ENCODE results near the gene RAMACL. TPM values are rescaled to one million over a fixed set of nuclear protein-coding genes. Genes with fewer than 3 reads are reported as not detected.

RAMACL gene
- total and polyA plus RNA-seq, 2 donors (not counting 1 experiment from before 2014, with no cell fraction given), result 0.22 to 5.0 TPM

DNA sequence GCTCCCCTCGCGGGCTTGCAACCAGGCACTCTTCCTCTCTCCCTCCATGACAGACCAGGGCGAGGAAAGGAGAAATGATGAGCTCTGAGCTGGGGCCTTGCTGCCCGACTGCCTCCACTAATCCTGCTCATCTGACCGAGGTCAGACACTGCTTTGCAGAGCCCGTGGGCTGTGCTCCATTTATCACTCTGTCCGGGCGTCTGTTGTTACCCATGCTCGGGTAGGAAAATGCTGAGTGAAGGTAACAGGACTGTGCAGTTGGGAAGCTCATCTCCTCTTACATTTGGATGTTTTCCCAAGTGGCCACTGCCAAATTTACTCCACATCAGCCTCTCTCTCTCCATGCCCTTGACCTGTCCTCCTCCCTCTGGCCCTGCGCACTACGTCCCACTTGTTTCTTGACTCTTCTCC lies 26.0 kb upstream of the RAMACL start:
- no peak for DNase-seq (ENCODE audit: low read depth in 2 of 2)

DNA sequence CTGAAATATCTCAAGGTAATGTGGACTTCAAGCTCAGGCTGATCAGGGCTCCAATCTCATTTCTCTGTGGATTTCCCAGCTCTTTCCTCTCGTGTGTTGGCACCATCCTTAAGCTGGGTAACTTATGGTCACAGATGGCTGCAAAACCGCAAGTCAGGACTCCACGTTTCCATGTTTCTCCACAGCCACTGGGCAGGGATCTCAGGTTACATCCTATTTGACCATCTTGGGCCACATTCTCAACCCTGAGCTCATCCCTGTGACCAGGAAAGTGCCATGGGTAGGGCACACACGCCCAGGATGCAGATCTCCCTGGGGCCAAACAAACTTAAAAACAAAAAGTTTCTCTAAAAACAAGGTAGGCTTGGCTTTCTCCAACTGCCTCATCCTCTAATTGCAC lies 25.2 kb upstream of the RAMACL start:
- no peaks in the 10 kb centered on the region for H3K9me3 ChIP-seq (ENCODE audit: control insufficient read depth, insufficient read depth, low read depth, low read length)
- no peak for DNase-seq (ENCODE audit: low read depth in 2 of 2)
- no peak overlapping the region for H3K4me3 ChIP-seq (replicated peaks in 1 of 4; ENCODE audit: control extremely low read depth in 1 of 4, insufficient read depth in 1 of 4, low read depth in 3 of 4, low read length in 4 of 4)
- no peaks in the 10 kb centered on the region for H4K20me1 ChIP-seq (ENCODE audit: control insufficient read depth, extremely low read depth, insufficient read depth, low read length)
- no peak overlapping the region for H3K27ac ChIP-seq (ENCODE audit: insufficient read depth, low read length)
- TF ChIP-seq, protein P1, sequence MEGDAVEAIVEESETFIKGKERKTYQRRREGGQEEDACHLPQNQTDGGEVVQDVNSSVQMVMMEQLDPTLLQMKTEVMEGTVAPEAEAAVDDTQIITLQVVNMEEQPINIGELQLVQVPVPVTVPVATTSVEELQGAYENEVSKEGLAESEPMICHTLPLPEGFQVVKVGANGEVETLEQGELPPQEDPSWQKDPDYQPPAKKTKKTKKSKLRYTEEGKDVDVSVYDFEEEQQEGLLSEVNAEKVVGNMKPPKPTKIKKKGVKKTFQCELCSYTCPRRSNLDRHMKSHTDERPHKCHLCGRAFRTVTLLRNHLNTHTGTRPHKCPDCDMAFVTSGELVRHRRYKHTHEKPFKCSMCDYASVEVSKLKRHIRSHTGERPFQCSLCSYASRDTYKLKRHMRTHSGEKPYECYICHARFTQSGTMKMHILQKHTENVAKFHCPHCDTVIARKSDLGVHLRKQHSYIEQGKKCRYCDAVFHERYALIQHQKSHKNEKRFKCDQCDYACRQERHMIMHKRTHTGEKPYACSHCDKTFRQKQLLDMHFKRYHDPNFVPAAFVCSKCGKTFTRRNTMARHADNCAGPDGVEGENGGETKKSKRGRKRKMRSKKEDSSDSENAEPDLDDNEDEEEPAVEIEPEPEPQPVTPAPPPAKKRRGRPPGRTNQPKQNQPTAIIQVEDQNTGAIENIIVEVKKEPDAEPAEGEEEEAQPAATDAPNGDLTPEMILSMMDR (conservative IDR thresholded peaks at IDR 0.05 in 1 of 2, IDR thresholded peaks at IDR 0.05 in 1 of 2; ENCODE audit: low read depth in 1 of 2, low read length in 2 of 2), result no peak
- TF ChIP-seq EZH2 (IDR thresholded peaks at IDR 0.05; ENCODE audit: low read length, missing control alignments), result no peak
- no peak overlapping the region for H3K4me2 ChIP-seq (ENCODE audit: extremely low read depth, insufficient read depth, low read length)
- peaks cover 44% of the 10 kb centered on the region for H3K79me2 ChIP-seq (ENCODE audit: control insufficient read depth, insufficient read depth, low read length)
- H2AFZ ChIP-seq (ENCODE audit: low read length), result no peak overlapping the region
- no peaks in the 10 kb centered on the region for H3K36me3 ChIP-seq (ENCODE audit: control insufficient read depth, insufficient read depth, low read length)
- peaks cover 29% of the 10 kb centered on the region for H3K4me1 ChIP-seq (ENCODE audit: control insufficient read depth, extremely low read depth, insufficient read depth, low read length)
- no peak overlapping the region for H3K9ac ChIP-seq (ENCODE audit: insufficient read depth, low read length)
- no peaks in the 10 kb centered on the region for H3K27me3 ChIP-seq (ENCODE audit: control insufficient read depth, insufficient read depth, low read length)

More for the DNA sequence above, 26.0 kb upstream of the RAMACL start:
- no peak overlapping the region for H3K4me3 ChIP-seq (replicated peaks in 1 of 4; ENCODE audit: control extremely low read depth in 1 of 4, insufficient read depth in 1 of 4, low read depth in 3 of 4, low read length in 4 of 4)
- no peaks in the 10 kb centered on the region for H4K20me1 ChIP-seq (ENCODE audit: control insufficient read depth, extremely low read depth, insufficient read depth, low read length)
- peaks cover 29% of the 10 kb centered on the region for H3K4me1 ChIP-seq (ENCODE audit: control insufficient read depth, extremely low read depth, insufficient read depth, low read length)
- no peaks in the 10 kb centered on the region for H3K9me3 ChIP-seq (ENCODE audit: control insufficient read depth, insufficient read depth, low read depth, low read length)
- H3K36me3 ChIP-seq (ENCODE audit: control insufficient read depth, insufficient read depth, low read length), result no peaks in the 10 kb centered on the region
- no peak overlapping the region for H3K4me2 ChIP-seq (ENCODE audit: extremely low read depth, insufficient read depth, low read length)
- TF ChIP-seq EZH2 (IDR thresholded peaks at IDR 0.05; ENCODE audit: low read length, missing control alignments), result no peak
- no peaks in the 10 kb centered on the region for H3K27me3 ChIP-seq (ENCODE audit: control insufficient read depth, insufficient read depth, low read length)
- peaks cover 47% of the 10 kb centered on the region for H3K79me2 ChIP-seq (ENCODE audit: control insufficient read depth, insufficient read depth, low read length)
- H3K9ac ChIP-seq (ENCODE audit: insufficient read depth, low read length), result no peak overlapping the region
- H3K27ac ChIP-seq (ENCODE audit: insufficient read depth, low read length), result no peak overlapping the region
- H2AFZ ChIP-seq (ENCODE audit: low read length), result no peak overlapping the region

DNA sequence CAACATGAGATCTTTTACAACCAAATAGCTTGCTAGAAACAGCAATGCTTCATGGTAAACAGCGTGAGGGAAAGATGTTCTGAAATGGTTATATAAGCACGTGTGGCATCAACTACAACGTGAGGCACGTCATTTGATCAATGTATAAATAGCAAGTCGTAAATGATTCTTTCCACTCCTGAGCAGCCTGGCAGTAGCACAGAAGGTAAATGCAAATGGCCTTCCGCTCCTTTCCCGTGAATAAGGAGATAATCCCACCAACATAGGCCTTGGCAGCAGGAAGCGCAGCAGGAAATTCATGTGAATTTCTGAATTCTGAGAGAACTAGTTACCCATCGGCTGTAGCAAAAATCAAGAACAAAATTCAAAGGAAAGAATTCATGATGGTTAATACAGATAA lies 23.6 kb upstream of the RAMACL start:
- Histone ChIP-seq H3K36me3 (ENCODE audit: control insufficient read depth, insufficient read depth, low read length) (no peaks in the 10 kb centered on the region), H3K4me1 (ENCODE audit: control insufficient read depth, extremely low read depth, insufficient read depth, low read length) (peaks cover 23% of the 10 kb centered on the region), H2AFZ (ENCODE audit: low read length) (no peak overlapping the region), H3K4me3 (replicated peaks in 1 of 4; ENCODE audit: control extremely low read depth in 1 of 4, insufficient read depth in 1 of 4, low read depth in 3 of 4, low read length in 4 of 4) (no peak overlapping the region), H3K9ac (ENCODE audit: insufficient read depth, low read length) (no peak overlapping the region), H3K27me3 (ENCODE audit: control insufficient read depth, insufficient read depth, low read length) (no peaks in the 10 kb centered on the region), H3K79me2 (ENCODE audit: control insufficient read depth, insufficient read depth, low read length) (peaks cover 38% of the 10 kb centered on the region), H4K20me1 (ENCODE audit: control insufficient read depth, extremely low read depth, insufficient read depth, low read length) (no peaks in the 10 kb centered on the region), H3K4me2 (ENCODE audit: extremely low read depth, insufficient read depth, low read length) (no peak overlapping the region), H3K9me3 (ENCODE audit: control insufficient read depth, insufficient read depth, low read depth, low read length) (no peaks in the 10 kb centered on the region), H3K27ac (ENCODE audit: insufficient read depth, low read length) (no peak overlapping the region)
- TF ChIP-seq, protein P1 (conservative IDR thresholded peaks at IDR 0.05 in 1 of 2, IDR thresholded peaks at IDR 0.05 in 1 of 2; ENCODE audit: low read depth in 1 of 2, low read length in 2 of 2), result no peak
- TF ChIP-seq EZH2 (IDR thresholded peaks at IDR 0.05; ENCODE audit: low read length, missing control alignments), result no peak
- no peak for DNase-seq (ENCODE audit: low read depth in 2 of 2)

Data from fibroblast of lung (primary cell).